KBM-7 (cell line): ENCODE data around the gene GPR68.
"Not testable (repeated sequence)": the region's sequence is repeated elsewhere in the genome, so short reads cannot be mapped to it uniquely, and the experiment has no call there.

ENCODE experiments used
- DNase-seq: peaks from one replicate; pipeline ENCODE4 v3.0.0-alpha.2; 2015
- in situ Hi-C: fragments of 300-500 bp; cut with MboI; formaldehyde crosslinking; loops from 2 replicates; pipeline ENCODE4 v1.14.3; 2020; ENCODE audit warnings: low sequenced_read_pairs, low pct_unique_long_range_greater_than_20kb, mixed read lengths

The GPR68 gene

DNA sequence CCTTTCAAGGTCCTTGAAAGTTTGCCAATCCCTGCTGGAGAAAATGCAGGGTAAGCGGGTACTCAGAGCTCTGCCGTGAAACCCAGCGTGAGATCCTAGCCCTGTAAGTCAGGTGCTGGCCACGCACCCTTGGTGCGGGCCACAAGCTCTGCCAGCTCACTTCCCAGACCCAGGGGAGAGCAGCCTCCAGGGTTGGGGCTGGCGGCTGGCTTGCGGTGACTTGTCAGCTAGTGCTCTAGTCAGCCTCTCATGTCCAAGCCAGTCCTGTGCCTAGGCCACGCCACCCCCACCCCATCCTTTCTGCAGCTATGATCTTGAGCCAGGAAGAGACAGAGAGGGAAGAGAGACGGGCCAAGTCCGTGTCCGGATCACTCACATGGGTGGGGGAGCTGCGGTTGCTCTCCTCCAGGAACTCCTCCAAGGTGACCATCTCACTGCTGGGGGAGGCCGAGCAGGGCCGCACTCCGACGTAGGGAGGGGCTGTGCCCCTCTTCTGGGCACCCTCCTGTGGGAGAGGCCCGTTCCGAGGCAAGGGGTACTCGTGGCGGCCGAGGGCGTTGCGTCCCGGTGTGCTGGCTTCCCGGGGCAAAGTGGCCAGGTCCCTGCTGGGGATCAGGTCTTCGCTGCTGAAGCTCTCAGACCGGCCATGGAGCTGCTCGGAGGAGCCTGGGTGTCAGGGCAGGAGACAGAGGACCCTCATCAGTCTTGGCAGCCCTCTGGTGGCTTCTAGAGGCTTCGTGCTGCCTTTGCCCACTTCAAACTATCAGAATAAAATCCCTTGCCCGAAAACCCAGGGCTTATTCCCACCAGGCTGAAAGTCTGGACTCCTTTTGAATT is 33.3 kb upstream of the GPR68 start:
- in situ Hi-C loops, result loop anchor here (25.0 kb wide), 1 partner anchor 365 kb away; no protein-coding TSS in a partner anchor
- DNase-seq, result no peak

- DNase-seq, result no peak
- in situ Hi-C loops, result loop anchor here (25.0 kb wide), 1 partner anchor 362 kb away; no protein-coding TSS in a partner anchor
Observed at GRCh38 chr14:91274796-91275195, 30.3 kb upstream of the GPR68 start.

DNA sequence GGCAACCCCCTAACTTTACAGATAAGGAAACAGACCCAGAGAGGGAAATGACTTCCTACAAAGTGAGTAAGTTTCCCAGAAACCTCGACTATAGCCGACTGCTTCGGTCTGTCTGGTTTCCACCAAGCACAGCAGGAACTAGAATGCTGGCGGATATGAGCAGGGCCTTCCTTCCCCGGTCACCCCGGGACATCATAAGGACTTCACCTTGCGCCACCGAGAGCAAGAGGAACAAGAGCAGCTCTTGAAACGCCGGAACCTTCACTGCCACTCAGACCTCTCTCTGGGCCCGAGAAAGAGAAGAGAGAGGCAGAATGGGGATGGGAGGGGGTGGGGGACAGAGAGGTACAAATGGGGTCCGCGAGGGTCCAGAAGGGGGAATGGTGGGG is 29.4 kb upstream of the GPR68 start:
- in situ Hi-C loops, result no loop called here
- no peak for DNase-seq

DNA sequence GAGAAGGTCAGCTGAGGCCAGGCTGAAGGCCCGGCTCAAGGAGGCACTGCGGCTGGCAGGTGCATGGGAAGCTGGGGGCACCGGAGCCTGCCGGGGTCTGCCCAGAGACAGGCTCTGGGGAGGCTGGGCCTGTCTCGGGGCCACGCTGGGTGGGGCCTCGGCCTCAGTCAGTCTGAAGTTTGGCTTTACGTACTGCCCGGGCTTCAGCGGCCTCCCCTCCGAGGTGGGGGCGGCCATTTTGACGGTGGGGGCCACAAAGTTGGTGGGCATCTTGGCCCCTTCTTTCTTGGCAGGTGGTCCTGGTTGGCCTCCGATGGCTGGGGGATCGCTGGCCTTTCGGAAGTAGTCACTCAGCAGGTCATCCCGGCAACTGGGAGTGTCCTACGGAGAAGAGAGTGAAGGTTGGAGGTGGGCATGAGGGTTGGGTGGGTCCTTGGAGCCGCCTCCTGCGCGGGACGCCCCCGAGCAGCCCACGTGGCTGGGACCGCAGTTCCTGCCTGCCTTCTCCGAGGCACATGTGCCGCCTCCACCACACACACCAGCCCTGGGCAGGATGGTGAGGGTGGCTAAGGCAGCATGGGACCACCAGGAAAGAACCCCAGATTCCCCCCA is 28.9 kb upstream of the GPR68 start:
- in situ Hi-C loops, result no loop called here
- DNase-seq, result no peak

DNA sequence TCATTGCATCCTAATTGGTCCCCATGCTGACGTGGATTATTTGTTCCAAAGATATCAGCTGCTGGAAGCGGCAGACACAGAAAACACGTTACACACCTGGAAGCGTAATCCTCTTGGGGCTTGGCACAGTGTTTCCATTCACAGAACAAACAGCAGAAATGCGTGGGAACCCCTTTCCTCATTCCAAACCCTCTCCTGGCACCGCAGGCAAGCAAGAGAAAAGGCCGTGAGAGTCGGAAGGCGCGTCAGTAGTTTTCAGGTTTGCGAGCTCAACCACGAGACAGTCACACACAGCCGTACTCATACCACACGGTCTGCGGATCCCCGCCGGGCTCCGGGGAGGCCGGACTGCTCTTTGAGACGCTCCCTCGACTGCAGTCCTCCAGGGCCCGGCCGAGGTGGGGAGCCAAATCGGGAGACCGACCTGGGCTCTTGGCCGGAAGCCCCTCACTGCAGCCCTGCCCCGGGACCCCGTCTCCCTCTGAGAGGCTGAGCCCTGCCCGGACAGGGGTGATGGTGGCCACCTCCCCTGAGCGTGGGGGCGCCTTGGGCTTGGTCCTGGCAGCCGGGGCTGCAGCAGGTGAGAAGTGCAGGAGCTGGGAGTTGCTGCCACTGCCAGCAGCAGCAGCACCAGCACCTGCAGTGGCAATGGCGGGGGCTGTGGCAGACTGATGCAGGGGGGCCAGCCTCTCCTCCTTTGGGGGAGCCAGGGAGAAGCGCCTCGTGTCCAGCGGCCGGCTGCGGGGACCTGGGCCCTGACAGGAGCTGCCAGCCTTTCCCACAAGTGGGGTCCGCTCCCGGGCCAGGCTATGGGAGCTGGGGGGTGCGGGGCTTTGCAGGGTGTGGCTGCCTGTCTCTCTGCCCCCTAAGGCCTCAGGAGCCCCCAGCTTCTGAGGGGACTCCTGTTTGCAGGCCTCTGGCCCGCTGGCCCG is 28.1 kb upstream of the GPR68 start:
- DNase-seq, result no peak
- in situ Hi-C loops, result no loop called here

- in situ Hi-C loops, result no loop called here
- no peak for DNase-seq
Observed at GRCh38 chr14:91271639-91272038, 27.1 kb upstream of the GPR68 start.

DNA sequence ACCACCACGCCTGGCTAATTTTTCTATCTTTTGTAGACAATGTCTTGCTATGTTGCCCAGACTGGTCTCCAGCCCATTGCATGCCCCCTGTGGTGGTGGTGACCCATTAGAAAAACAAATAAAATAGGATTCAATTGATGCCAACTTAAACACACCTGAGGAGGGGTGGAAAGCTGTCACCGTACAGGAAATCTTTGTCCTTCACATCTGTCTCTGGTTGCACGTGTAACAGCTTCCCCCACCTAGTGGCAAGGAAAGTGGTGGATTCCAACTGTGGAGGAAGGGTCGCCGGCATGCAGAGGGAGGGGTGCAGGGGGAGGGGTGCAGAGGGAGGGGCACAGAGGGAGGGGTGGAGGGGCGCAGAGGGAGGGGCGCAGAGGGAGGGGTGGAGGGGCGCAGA is 26.1 kb upstream of the GPR68 start:
- DNase-seq, result no peak
- in situ Hi-C loops, result no loop called here

DNA sequence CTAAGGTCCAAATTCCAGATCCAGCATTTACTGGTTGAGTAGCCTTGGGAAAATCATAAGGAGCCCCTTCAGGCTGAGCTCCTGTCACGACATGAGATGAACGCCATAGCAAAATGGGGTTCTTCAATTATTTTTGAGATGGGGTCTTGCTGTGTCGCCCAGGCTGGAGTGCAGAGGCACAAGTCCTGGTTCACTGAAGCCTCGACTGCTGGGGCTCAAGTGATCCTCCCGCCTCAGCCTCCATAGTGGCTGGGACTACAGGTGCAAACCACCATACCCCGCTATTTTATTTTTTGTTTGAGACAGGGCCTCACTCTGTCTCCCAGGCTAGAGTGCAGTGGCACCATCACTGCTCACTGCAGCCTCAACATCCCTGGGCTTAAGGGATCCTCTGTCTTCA is 25.7 kb upstream of the GPR68 start:
- no peak for DNase-seq
- in situ Hi-C loops, result no loop called here

DNA sequence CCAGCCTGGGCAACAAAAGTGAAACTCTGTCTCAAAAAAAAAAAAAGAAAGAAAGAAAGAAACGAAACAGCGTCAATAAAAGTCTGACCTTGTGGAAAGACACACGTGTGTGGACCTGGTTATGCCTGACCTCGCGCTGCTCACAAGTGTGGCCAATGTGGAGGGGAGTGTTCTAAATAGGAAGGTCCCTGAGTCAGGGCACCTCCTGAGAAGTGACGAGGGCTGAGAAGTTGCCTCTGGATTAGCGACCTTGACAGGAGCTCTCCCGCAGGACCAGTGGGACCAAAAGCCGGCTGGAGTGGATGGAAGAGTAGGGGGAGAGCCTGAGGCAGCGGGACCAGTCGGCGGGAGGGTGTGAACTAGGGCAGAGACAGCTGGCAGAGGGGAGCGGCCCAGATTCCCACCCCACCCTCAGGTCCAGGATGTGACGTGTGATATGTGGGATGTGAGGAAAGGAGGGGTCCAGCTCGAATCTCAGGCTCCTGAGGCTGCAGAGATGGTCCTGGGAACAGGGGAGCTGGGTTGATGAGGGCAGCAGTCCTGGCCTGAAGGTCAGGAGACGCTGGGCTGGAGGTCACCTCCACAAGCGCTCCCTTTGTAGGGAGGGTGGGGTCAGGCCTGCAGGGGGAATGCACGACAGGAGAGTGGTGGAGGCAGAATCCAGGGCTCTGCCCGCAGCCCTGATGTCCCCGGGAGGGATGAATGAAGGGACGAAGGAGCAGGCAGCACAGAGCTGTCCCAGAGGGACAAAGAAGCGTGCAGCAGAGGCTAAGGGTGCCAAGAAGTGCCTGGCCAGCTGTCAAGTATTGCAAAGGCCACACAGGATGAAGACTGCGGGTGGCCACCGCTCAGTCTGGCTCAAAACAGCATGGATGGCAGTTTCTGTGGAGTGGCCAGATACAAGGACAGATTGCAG is 24.8 kb upstream of the GPR68 start:
- in situ Hi-C loops, result no loop called here
- no peak for DNase-seq

- in situ Hi-C loops, result no loop called here
- DNase-seq, result no peak
Observed at GRCh38 chr14:91267965-91268437, 23.5 kb upstream of the GPR68 start.

DNA sequence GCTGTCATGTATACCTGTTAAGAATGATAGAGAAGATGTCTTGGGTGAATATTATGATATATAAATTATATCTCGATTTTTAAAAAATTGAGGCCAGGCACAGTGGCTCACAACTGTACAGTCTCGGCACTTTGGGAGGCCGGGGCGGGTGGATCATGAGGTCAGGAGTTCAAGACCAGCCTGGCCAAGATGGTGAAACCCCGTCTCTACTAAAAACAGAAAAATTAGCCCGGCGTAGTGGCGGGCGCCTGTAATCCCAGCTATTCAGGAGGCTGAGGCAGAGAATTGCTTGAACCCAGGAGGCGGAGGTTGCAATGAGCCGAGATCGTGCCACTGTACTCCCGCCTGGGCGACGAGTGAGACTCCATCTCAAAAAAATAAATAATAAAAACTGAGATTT is 21.8 kb upstream of the GPR68 start:
- DNase-seq, in situ Hi-C loops: not testable (repeated sequence)

DNA sequence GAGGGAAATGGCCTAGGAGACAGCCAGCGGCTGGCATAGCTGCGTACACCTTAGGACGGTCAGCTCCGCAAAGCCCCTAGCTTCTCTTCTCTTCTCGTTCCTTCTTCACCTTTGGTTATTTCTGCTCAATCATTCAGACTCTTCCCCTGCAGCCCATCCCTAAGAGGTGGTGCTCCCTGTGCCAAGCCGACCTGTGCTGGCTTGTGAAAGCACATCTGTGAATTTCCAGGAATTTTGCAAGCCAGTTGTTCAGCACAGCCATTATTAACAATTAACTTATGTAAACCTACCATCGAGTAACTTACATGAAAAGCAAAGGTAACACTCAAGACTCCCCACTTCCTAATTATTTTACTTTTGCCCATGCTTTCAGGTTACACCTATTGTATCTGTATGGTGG is 20.9 kb upstream of the GPR68 start:
- no peak for DNase-seq
- in situ Hi-C loops, result no loop called here

- in situ Hi-C loops, result no loop called here
- no peak for DNase-seq
Observed at GRCh38 chr14:91264151-91265150, 19.9 kb upstream of the GPR68 start.

GRCh38 chr14:91263329-91263728 is 18.8 kb upstream of the GPR68 start:
- in situ Hi-C loops, result no loop called here
- DNase-seq, result no peak

- in situ Hi-C loops, result no loop called here
- no peak for DNase-seq
Observed at GRCh38 chr14:91261986-91262549, 17.6 kb upstream of the GPR68 start.

DNA sequence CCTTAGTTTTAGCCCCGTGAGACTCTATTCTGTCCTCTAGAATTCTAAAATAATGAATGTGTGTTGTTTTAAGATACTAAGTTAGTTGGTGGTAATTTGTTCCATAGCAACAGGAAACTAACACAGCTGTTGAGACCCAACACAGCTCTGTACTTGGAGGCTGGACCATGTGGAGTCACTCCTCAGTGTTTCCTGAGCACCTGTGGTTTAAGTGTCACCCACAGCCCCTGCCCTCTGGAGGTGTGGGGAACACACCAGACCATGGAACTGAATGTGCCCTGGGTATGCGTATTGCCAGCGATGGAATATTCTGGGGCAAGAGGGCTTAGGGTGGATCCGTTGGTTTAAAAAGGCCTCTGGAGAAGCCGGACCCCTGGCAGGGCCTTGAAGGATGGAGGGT is 16.6 kb upstream of the GPR68 start:
- no peak for DNase-seq
- in situ Hi-C loops, result no loop called here

DNA sequence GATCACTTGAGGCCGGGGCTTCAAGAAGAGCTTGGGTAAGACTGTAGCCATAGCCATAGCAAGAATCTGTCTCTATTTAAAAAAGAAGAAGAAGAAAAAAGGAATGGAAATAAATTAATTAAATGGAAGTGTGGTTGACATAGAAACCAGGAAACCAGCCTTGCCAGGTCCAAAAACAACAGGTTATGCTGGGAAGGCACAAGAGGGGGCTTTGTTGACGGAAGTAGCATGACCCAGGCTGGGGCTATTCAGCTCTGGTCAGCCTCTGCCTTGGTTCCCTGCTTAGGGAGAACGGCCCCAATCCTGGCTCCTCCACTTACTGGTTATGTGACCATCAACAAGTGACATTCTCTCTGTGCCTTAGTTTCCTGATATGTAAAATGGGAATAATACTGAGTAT is 14.4 kb upstream of the GPR68 start:
- in situ Hi-C loops, result no loop called here
- DNase-seq, result no peak
